Measurements from ENCODE around the gene ATP2A3. TPM values are rescaled to one million over a fixed set of nuclear protein-coding genes. Genes with fewer than 3 reads are reported as not detected.

ATP2A3 gene
- polyA plus RNA-seq (2013, experiment 1 of 4) = 3.0 TPM
- polyA plus RNA-seq (2013, experiment 2 of 4) = 2.9 TPM
- 3.3 TPM for polyA plus RNA-seq (2013, experiment 3 of 4)
- 3.6 TPM for polyA plus RNA-seq (2013, experiment 4 of 4)

DNA sequence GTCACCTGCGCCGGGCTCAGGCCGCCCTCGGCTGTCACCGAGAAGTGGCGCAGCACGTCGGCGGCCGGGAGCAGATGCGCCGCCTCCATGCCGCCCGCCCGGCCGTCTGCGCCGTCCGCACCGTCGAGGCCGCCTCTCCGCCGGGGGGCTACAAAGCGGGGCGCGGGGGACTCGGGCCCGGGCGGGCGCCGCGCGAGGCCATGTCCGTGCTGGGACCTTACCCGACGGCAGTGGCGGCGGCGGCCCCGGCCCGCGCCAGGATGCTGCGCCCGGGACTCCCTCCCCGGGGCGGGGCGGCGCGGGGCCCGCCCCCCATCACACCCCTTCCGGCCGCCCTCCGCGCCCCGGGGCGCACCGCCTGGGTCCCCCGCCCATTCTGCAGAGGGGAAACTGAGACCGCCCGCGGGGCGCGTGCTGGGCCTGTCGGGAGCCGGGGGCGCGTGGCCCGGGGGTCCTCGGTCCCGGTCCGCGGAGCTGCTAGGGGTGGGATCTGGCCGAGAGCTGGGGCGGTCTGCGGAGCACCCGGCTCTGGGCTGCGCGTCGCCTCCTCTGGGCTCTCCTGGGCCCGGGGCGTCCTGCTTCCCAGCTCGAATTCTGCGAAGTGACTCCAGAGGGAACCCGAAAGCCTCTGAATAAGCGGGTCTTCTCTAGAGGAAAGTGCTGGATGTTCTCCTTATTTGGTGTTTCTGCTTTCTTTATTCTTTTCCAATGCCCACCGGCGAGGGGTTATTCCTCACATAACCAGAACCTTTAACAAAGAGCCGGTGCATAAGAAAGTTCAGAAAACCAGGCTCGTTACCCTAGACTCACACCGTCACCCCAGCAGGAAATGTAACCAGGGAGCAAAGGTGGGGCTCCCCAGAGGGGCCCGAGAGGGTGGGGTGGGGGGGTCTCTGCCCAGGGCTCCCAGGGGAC, at the start of gene ATP2A3:
ATP2A3 (minus strand) TSS at position 235 of the 915 bp plus-strand sequence; CDS start at position 89, 146 bp downstream.
- Histone ChIP-seq H3K27me3 (ENCODE audit: control insufficient read depth, insufficient read depth, low read length, poor library complexity, severe bottlenecking) (peaks cover 51% of the 10 kb centered on the region), H3K4me3 (ENCODE audit: insufficient read depth, low read depth, low read length) (peak within 1 kb of the TSS; percentile 18), H3K4me1 (ENCODE audit: control insufficient read depth, insufficient read depth, low read length) (peaks cover 11% of the 10 kb centered on the region), H3K9me3 (ENCODE audit: control insufficient read depth, low read length) (no peaks in the 10 kb centered on the region), H3K36me3 (ENCODE audit: control insufficient read depth, insufficient read depth, low read length) (no peaks in the 10 kb centered on the region), H3K27ac (ENCODE audit: insufficient read depth, low read depth, low read length, poor library complexity, severe bottlenecking) (no peak within 1 kb of the TSS)
- 1% methylated on average over 91 to 92 of the region's 92 CpGs for WGBS, 2 experiments

DNA sequence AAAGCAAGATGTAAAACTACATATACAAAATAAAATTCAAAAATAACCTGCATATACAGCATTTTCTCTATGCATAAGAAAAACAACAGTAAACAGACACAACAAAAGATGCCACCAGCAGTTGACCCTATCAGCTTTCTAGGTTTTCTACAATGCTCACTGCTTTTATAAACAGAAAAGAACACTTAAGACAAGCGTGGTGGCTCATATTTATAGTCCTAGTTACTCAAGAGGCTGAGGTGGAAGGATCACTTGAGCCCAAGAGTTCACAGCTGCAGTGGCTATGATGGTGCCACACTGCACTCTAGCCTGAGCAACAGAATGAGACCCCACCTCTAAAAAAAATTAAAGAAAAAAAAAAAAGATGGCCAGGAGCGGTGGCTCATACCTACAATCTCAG, 46.5 kb upstream of the ATP2A3 start:
- Histone ChIP-seq H3K4me3 (ENCODE audit: insufficient read depth, low read depth, low read length) (no peak overlapping the region), H3K4me1 (ENCODE audit: control insufficient read depth, insufficient read depth, low read length) (no peaks in the 10 kb centered on the region), H3K9me3 (ENCODE audit: control insufficient read depth, low read length) (no peaks in the 10 kb centered on the region), H3K27me3 (ENCODE audit: control insufficient read depth, insufficient read depth, low read length, poor library complexity, severe bottlenecking) (no peaks in the 10 kb centered on the region), H3K36me3 (ENCODE audit: control insufficient read depth, insufficient read depth, low read length) (peaks cover 15% of the 10 kb centered on the region), H3K27ac (ENCODE audit: insufficient read depth, low read depth, low read length, poor library complexity, severe bottlenecking) (no peak overlapping the region)
- 85 to 100% methylated on average over 2 of the region's 2 CpGs for WGBS, 2 experiments

DNA sequence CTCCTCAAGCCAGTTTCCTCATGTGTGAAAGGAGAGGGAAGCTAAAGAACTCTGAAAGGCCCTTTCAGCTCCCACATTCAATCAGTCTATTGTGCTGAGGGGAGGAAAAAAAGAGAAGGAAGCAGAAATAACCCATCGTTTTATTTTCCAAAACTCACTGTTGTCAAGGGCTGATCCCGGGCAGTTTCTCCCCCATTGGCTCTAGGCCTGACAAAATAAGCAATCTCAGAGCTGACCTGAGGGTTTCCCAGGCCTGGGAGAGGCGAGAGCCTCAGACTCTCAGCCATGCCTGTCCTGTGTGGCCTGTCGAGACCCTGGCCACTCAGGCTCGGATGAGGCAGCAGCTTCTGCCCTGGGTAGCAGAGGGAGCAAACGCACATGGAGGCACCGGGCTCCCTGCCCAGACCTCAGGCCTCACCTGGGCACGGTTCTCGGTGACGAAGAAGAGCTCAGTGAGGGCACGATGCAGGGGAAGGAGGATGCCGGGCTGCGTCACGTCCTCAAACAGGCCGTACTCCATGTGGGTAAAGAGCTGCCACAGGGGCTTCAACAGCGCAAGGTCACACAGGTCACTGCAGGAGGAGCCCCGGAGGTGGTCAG, 45.0 kb upstream of the ATP2A3 start:
- Histone ChIP-seq H3K36me3 (ENCODE audit: control insufficient read depth, insufficient read depth, low read length) (peaks cover 14% of the 10 kb centered on the region), H3K4me1 (ENCODE audit: control insufficient read depth, insufficient read depth, low read length) (no peaks in the 10 kb centered on the region), H3K27me3 (ENCODE audit: control insufficient read depth, insufficient read depth, low read length, poor library complexity, severe bottlenecking) (no peaks in the 10 kb centered on the region), H3K9me3 (ENCODE audit: control insufficient read depth, low read length) (no peaks in the 10 kb centered on the region), H3K4me3 (ENCODE audit: insufficient read depth, low read depth, low read length) (no peak overlapping the region), H3K27ac (ENCODE audit: insufficient read depth, low read depth, low read length, poor library complexity, severe bottlenecking) (no peak overlapping the region)
- WGBS, 2 experiments = 95 to 96% methylated on average over 17 of the region's 17 CpGs

DNA sequence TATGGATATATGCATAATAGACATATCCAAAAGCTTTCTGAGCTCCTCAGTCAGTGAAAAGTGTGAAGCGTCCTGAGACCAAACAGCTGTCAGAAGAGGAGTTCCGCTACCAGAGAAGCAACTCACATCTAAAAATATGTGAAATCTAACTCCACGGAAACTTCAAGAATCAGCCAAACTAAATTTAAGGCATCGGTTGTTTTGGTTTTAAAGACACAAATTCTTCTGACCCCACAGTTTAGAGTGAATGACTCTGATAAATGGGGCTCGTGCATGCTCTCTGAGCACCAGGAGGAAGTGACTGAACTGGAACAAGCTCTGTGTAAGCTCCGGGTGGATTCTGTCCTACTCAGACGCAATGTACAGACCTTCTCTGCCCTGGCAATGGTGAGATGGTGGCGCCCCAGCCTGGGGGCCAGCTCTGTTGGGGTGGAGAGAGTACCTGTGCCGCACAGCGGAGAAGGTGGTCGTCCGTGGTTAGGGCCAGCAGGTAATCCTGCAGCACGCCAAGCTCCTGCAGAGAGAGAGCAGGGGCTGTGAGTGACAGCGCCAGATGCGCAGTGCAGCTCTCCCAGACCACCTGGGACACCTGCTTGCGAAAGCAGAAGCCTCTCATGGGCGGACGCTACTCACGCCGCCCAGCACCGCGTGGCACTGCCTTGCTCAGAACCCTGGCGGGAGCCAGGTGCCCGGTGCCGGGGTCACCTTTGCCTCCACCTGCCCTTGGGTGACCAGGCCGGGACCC, 44.4 kb upstream of the ATP2A3 start:
- no peak overlapping the region for H3K27ac ChIP-seq (ENCODE audit: insufficient read depth, low read depth, low read length, poor library complexity, severe bottlenecking)
- H3K36me3 ChIP-seq (ENCODE audit: control insufficient read depth, insufficient read depth, low read length) = peaks cover 9% of the 10 kb centered on the region
- H3K27me3 ChIP-seq (ENCODE audit: control insufficient read depth, insufficient read depth, low read length, poor library complexity, severe bottlenecking) = no peaks in the 10 kb centered on the region
- H3K4me3 ChIP-seq (ENCODE audit: insufficient read depth, low read depth, low read length) = no peak overlapping the region
- H3K9me3 ChIP-seq (ENCODE audit: control insufficient read depth, low read length) = no peaks in the 10 kb centered on the region
- WGBS, 2 experiments = 96 to 97% methylated on average over 26 of the region's 26 CpGs
- no peaks in the 10 kb centered on the region for H3K4me1 ChIP-seq (ENCODE audit: control insufficient read depth, insufficient read depth, low read length)

DNA sequence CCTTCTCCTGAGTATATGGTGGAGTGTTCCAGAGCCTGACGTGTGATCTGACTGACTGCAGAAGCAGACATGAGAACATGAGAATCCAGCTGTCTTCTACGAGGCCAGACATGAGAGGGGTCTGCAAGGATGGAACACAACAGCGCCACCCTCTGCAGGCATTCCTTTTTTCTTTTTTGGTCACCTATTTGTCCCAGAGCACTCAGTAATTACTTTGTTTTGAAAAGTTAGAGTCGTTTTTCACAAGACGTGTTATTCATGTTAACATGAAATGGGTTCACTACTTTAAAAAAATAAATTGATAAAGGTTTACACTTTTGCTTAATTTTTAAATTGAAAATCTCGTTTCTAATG, 43.8 kb upstream of the ATP2A3 start:
- H3K27me3 ChIP-seq (ENCODE audit: control insufficient read depth, insufficient read depth, low read length, poor library complexity, severe bottlenecking) = no peaks in the 10 kb centered on the region
- H3K36me3 ChIP-seq (ENCODE audit: control insufficient read depth, insufficient read depth, low read length) = peaks cover 9% of the 10 kb centered on the region
- H3K4me3 ChIP-seq (ENCODE audit: insufficient read depth, low read depth, low read length) = no peak overlapping the region
- 89% methylated on average over 3 to 6 of the region's 6 CpGs for WGBS, 2 experiments
- H3K9me3 ChIP-seq (ENCODE audit: control insufficient read depth, low read length) = no peaks in the 10 kb centered on the region
- no peak overlapping the region for H3K27ac ChIP-seq (ENCODE audit: insufficient read depth, low read depth, low read length, poor library complexity, severe bottlenecking)
- no peaks in the 10 kb centered on the region for H3K4me1 ChIP-seq (ENCODE audit: control insufficient read depth, insufficient read depth, low read length)

DNA sequence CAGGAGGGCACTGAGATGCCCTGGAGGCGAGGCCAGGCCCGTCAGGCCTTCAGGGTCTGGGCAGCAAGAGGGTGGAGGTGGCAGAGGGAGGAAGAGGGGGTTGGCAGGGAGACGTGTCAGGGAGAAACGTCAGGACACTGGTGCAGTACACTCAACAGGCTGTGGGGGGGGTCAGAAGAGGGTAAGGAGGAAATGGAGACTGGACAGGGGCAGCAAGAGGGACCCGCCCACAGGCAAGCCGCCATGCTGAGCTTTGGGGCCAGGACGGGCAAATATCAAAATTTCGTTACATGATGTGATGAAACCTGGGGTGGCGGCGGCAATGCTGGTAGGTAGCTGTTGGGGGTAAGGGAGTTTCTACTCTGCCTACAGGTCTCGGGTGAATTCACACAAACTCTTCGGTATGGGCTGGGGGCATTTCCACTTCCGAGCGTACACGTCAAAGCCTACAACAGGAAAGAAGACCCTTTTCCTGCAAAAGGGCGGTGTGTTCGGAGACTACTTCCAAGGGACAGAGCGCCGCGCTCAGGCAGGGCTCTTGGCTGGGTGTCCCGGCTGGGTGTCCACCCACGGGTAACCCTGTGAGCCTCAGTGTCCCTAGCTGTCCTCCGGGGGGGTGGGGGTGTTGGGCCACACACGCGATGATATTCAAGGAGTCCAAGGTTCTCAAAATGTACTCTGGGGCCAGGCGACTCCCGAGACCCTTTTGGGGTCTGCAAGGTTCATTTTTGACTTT, 43.3 kb upstream of the ATP2A3 start:
- H3K27me3 ChIP-seq (ENCODE audit: control insufficient read depth, insufficient read depth, low read length, poor library complexity, severe bottlenecking) = no peaks in the 10 kb centered on the region
- H3K27ac ChIP-seq (ENCODE audit: insufficient read depth, low read depth, low read length, poor library complexity, severe bottlenecking) = no peak overlapping the region
- H3K4me1 ChIP-seq (ENCODE audit: control insufficient read depth, insufficient read depth, low read length) = no peaks in the 10 kb centered on the region
- no peak overlapping the region for H3K4me3 ChIP-seq (ENCODE audit: insufficient read depth, low read depth, low read length)
- WGBS, 2 experiments = 92 to 95% methylated on average over 27 of the region's 27 CpGs
- peaks cover 9% of the 10 kb centered on the region for H3K36me3 ChIP-seq (ENCODE audit: control insufficient read depth, insufficient read depth, low read length)
- H3K9me3 ChIP-seq (ENCODE audit: control insufficient read depth, low read length) = no peaks in the 10 kb centered on the region

DNA sequence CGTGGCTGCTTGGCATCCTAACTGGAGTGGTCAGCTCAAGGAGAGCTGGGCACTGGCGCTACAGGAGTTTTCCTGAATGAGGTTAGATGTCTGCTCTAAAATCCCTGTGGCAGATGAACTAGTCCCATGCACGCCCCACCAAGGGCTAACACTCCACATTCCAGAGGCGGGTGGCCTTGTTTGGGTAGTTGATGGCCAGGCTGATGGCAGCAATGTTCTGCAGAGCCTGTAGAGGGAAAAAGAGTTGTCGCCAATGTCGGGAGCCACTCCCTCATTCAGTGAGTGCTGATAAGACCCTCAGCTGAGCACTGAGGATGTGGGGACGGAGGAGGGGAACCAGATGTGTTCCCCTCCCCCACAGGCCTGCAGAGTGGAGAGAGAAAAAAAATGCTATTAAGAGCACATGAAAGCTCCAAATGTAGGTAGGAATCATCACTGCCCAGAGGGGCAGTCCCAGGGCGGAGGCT, 42.5 kb upstream of the ATP2A3 start:
- Histone ChIP-seq H3K9me3 (ENCODE audit: control insufficient read depth, low read length) (no peaks in the 10 kb centered on the region), H3K27me3 (ENCODE audit: control insufficient read depth, insufficient read depth, low read length, poor library complexity, severe bottlenecking) (no peaks in the 10 kb centered on the region), H3K27ac (ENCODE audit: insufficient read depth, low read depth, low read length, poor library complexity, severe bottlenecking) (no peak overlapping the region), H3K4me3 (ENCODE audit: insufficient read depth, low read depth, low read length) (no peak overlapping the region), H3K4me1 (ENCODE audit: control insufficient read depth, insufficient read depth, low read length) (no peaks in the 10 kb centered on the region), H3K36me3 (ENCODE audit: control insufficient read depth, insufficient read depth, low read length) (peaks cover 4% of the 10 kb centered on the region)
- WGBS, 2 experiments = 87 to 89% methylated on average over 8 of the region's 8 CpGs

DNA sequence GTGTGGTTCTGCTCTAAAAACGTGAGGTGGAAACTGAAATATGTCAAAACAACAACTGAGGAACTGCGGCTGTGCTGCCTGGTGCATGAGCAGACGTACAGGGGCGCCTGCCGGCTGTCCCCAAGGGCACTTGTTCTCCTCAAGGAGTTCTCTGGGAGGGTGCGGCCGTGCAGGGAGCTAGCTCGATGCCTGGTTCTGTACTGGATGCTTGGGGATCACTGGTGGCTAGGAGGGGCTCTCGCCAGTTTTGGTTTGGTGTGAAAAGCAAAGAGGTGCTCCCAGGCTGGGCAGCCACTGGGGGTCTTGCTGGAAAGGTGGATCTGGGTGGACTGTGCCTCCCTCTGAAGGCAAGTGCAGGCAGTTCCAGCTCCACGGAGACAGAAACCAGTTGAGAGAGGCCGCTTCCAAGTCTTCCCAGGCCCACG, 41.9 kb upstream of the ATP2A3 start:
- Histone ChIP-seq H3K27ac (ENCODE audit: insufficient read depth, low read depth, low read length, poor library complexity, severe bottlenecking) (no peak overlapping the region), H3K4me1 (ENCODE audit: control insufficient read depth, insufficient read depth, low read length) (no peaks in the 10 kb centered on the region), H3K9me3 (ENCODE audit: control insufficient read depth, low read length) (no peaks in the 10 kb centered on the region), H3K4me3 (ENCODE audit: insufficient read depth, low read depth, low read length) (no peak overlapping the region), H3K27me3 (ENCODE audit: control insufficient read depth, insufficient read depth, low read length, poor library complexity, severe bottlenecking) (no peaks in the 10 kb centered on the region), H3K36me3 (ENCODE audit: control insufficient read depth, insufficient read depth, low read length) (peaks cover 4% of the 10 kb centered on the region)
- WGBS, 2 experiments = 92 to 93% methylated on average over 12 of the region's 12 CpGs

DNA sequence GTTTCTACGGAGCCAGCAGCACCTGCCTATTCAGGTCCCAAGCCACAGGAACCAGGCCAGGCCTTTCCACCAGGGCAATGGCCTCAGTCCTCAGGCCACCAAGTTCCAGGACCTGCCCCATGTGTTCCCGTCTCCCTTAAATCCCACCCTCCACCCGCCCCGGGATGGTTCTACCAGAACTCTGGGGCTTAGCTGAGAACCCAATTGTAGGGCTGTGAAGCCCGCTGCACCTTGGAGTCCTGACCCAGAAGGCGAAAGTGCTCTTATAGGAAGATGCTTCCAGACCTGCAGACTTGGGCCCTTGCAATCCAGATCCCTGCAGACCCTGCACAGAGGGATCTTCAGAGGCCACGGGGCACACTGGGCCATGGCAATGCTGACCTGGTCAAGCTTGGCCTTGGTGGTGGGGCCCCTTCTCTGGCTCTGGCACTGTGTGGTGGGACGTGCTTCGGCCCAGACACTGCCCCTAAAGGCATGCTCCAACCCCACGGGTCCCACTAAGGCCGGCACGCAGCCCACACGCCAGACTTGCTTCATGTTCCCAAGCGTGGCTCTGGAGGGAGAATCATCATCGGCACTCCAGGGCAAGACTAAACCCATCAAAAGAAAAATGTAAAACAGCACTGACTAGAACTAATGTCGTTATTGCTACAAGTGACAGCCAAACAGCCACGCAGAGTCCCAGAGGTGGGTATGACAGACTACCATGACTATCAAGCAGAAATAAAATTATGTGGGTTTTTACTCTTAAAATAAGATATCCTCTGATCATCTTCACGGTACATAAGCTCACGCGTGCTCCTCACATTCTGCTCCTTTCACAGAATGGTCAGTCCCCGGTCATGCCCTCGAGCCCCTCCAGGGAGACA, 41.3 kb upstream of the ATP2A3 start:
- WGBS, 2 experiments = 93 to 96% methylated on average over 22 of the region's 22 CpGs
- H3K4me3 ChIP-seq (ENCODE audit: insufficient read depth, low read depth, low read length) = no peak overlapping the region
- no peaks in the 10 kb centered on the region for H3K4me1 ChIP-seq (ENCODE audit: control insufficient read depth, insufficient read depth, low read length)
- H3K9me3 ChIP-seq (ENCODE audit: control insufficient read depth, low read length) = no peaks in the 10 kb centered on the region
- H3K36me3 ChIP-seq (ENCODE audit: control insufficient read depth, insufficient read depth, low read length) = peaks cover 4% of the 10 kb centered on the region
- no peaks in the 10 kb centered on the region for H3K27me3 ChIP-seq (ENCODE audit: control insufficient read depth, insufficient read depth, low read length, poor library complexity, severe bottlenecking)
- no peak overlapping the region for H3K27ac ChIP-seq (ENCODE audit: insufficient read depth, low read depth, low read length, poor library complexity, severe bottlenecking)

Measured in ectodermal cell (in vitro differentiated cells).